HG02970 (cell line): ENCODE measurements around the gene ATAD3A.
"Not testable (repeated sequence)": the region's sequence is repeated elsewhere in the genome, so short reads cannot be mapped to it uniquely, and the experiment has no call there.

Experiments used
- ATAC-seq: cut with Tn5 transposase; IDR thresholded peaks from one replicate; pipeline ENCODE4 v1.9.1; 2021; ENCODE audit warnings: mild to moderate bottlenecking, moderate library complexity, moderate number of reproducible peaks; ENCODE audit not compliant: unreplicated experiment, low FRiP score

The ATAD3A gene

DNA sequence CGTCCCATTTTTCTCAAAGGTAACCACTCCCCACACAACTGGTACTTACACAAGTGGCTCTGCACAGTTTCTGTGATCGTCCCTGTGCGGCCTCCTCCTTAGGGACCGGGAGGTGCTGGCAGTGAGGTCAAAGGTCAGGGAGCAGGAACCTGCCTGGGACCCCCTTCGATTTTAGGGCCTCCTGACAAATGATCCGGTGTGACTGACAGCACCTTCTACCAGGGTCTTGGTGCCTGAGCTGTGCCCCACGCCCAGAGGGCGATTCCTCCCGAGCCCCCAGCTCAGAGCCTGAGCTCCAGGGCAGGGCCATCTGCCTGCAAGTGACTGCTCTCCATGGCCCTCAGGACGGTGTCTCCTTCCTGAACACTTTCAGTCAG is 40.3 kb downstream of the ATAD3A start:
- ATAC-seq, result no peak

DNA sequence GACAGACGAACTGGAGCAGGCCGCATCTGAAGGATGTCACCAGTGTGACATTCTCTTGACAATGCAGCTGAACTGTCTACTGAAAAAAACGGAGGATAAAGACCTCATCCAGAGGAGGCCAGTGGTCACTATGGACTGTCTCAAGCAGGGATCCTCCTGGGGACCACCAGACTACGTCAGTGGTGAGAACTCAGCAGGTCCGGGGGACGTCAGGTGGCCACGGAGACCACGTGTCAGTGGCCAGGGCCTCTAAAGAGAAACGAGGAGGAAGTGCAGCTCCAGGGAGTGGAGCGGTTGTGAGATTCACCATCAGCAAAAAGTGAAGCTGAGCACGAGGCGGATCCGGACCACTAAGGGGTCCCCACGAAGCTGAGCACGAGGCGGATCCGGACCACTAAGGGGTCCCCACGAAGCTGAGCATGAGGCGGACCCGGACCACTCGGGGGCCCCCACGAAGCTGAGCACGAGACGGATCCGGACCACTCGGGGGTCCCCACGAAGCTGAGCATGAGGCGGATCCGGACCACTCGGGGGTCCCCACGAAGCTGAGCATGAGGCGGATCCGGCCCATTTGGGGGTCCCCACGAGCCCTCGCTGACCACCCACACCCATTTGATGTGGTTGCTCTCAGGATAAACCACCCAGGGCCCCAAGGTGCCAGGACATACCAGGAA is 42.0 kb downstream of the ATAD3A start:
- no peak for ATAC-seq

DNA sequence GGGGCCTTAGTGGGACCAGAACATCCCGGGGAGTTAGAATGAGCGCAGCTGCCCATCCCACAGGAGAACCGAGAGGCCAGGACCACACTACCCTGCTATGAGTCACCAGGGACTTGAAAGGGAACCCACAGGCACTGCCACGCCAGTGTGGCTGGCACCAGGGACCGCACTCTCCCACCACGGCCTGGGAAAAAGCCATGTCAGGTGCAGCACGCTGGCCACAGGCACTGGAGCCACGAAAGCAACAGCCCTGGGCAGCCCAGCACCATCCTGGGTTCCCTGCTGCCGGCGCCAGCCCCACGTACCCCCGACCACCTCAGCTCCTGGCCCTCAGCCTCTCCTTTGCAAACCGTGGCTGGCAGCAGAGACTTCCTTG is 42.6 kb downstream of the ATAD3A start:
- ATAC-seq, result no peak

DNA sequence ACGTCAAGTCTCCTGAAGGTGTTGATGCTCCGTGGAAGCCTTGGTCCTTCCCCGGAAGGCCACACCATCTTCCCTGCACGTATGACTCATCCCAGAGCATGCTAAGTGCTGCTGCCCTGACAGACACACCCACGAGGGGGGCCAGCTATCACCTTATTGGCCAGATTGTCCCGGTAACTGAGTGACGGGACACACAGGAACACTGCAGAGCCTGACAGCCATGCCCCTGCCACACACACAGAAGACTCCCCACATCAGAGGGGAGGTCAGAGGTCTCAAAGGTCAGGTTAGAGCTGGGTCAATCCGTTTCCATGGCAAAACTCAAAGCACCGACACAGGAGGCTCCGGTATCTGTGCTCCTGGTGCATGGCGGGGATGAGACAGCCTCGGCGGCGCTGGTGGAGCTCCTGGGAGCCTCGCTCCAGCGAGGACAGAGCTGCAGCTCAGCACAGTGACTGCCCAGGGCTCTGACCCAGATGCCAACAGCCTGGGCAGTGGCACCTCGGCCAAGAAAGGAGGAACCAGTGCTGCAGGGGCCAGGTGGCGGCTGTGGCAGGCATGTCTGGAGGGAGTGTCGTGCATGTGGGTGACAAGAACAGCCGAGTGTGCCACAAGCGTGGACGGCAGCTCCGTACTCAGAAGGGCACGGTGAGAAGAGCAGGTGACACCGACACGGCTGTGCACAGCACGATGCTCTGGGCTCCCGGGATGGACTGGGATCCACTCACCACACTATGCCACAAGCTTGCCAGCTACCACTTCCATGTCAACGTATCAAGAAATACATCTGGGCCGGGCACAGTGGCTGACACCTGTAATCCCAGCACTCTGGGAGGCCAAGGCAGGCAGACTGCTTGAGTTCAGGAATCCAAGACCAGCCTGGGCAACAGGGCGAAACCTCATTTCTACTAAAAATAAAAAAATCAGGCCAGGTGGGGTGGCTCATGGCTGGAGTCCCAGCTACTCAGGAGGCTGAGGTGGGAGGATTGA is 43.3 kb downstream of the ATAD3A start:
- no peak for ATAC-seq

DNA sequence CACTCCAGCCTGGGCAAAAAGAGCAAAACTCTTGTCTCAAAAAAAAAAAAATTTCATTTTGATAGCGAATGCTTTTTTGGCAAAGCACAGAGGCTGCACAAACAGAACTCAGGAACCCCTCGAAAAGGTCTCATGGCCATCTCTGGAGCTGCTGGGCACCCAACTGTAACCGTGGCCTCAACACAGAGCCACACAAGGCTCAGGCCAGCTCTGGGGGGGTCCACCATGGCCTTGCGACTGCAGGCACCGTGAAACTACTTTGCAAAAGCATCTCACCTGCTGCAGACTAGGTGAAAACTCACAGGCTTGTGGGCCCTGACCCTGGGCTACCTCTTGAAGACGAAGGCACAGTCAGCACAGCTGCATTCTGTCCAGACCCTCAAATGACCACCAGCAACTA is 44.5 kb downstream of the ATAD3A start:
- ATAC-seq, result no peak

DNA sequence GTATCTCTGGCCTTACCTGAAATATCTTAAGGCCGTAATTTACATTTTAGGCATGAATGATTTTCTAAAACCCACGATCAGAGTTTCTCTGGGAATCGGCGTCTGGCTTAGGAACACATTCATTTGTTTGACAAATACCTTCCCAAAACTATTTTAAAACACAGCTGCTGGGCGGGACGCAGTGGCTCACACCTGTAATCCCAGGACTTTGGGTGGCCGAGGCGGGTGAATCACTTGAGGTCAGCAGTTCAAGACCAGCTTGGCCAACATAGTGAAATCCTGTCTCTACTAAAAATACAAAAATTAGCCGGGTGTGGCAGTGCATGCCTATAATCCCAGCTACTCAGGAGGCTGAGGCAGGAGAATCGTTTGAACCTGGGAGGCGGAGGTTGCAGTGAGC is 45.0 kb downstream of the ATAD3A start:
- ATAC-seq, result not testable (repeated sequence)

DNA sequence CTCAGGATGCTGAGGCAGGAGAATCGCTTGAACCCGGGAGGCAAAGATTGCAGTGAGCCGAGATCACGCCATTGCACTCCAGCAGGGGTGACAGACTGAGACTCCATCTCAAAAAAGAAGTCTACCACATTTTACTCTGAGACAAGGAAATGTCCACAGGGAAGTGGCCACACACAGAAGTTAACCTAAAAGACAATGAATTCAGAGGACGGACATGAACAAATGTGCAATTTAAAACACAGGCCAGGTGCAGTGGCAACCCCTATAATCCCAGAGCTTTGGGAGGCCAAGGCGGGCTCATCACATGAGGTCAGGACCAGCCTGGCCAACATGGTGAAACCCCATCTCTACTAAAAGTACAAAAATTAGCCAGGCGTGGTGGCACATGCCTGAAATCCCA is 45.7 kb downstream of the ATAD3A start:
- not testable (repeated sequence) for ATAC-seq

DNA sequence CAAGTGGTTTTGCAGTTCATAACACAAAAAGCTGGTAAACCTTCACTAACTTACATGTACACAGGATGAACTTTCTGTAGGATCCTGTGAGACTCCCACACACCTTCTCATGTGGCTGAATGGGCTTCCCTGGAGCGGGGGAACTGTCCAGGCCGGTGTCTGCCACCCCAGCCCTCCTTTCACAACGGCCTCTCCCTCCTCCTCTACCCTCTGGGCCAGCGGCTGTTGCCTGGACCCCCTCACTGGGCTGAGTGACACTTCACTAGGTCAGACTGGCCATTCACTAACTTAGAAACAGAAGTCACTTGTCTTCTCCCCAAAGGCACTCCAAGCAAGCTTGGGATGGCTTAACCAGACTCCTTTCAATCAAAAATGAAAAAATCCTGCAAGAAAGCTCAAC is 46.6 kb downstream of the ATAD3A start:
- ATAC-seq, result no peak

DNA sequence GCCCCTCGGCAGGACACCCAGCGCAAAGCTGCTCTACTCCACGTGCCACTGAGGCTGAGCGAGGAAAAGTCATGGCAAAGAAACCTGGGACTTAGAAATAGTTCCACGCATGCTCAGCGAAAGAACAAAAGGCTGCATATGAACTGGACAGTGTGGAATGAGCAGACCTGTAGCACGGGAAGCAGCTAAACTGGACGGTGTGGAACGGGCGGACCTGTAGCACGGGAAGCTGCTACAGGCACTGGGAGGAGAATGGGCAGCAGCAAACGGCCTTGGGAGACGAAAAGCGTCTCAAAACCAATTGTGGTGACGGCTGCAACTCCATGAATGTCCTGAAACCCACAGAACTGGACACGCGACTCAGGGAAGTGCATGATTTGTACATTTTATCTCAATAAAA is 47.1 kb downstream of the ATAD3A start:
- no peak for ATAC-seq

DNA sequence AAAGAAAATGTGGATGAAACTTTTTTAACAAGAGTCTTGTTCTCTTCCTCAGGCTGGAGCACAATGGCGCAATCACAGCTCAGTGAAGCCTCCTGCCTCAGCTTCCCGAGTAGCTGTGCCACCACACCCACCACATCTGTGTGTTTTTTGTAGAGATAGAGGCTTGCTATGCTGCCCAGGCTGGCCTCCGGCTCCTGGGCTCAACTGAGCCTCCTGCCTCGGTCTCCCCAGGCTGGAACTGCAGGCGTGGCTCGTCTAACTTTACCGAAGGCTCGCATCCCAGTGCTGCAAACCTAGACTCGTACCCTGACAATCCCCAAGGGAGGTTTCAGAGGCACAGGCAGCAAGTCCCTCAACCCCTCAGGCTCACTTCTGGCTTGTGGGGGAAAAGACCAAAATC is 48.2 kb downstream of the ATAD3A start:
- ATAC-seq, result no peak

DNA sequence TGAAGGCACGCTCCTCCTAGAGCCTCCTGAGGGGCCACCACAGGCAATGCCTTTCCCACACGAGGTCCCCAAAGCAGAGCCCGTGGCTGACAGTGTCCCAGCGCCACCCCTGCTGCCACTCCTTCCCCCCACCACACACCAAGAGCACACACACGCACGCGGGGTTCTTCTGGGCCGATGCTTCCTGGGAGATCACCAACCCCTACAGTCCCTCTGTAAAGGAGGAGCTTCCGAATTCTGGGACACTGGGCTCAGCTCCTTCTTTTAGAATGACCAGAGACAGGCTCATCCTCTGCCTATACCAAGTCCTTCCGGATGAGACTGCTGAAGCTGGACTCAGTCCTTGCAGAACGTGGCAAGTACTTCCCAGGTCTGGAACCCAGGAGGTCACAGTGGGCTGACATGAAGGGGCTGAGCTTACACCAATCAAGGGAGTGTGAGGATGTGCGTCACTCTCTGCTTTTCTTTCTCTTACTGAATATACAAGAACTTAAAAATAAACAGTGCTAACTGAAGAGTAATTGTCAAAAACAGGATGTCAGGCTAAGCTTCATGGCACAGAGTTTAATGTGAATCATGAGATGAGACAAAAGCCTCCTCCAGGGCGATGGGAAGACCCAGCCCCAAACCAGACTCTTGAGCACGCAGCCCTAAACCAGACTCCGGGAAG is 50.0 kb downstream of the ATAD3A start:
- no peak for ATAC-seq

DNA sequence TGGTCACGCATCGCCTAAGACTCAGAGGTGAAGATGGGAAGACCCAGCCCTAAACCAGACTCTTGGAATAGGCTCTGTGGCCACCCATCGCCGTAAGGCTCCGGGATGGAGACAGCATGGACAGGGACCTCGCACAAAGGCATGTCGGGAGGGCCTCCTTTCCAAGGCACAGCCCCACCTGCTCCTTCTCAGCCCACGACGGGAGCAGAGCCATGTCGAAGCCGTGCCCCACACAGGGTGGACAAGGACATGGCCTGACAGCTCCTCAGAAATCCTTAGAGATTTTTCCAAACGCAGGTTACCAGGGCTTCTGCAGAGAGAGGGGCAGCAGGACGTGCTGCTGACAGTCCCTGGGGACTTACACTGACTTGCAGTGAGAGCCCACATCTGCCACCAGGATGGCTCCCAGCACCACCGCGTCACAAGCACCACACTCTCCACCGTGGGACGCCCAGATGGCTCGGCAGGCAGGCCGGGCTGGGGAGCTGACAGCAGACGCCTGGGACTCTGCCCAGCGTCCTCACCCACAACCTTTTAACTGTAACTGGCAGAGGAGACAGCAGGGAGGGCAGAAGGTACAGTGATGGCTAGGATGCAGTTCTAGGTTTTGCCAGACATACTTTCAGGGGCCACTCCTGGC is 50.7 kb downstream of the ATAD3A start:
- no peak for ATAC-seq

DNA sequence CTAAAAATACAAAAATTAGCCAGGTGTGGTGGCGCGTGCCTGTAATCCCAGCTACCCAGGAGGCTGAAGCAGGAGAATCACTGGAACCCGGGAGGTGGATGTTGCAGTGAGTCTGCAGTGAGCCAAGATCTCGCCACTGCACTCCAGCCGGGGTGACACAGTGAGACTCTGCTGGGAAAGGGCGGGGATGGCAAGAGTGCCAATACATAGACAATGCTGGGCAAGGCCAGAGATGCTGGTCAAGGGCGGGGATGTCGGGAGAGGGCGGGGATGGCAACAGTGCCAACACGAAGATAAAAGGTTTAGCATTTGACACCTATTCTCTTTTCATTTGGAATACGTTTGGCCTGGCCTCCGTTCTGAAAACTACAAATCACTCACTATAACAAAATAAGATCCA is 51.7 kb downstream of the ATAD3A start:
- no peak for ATAC-seq

DNA sequence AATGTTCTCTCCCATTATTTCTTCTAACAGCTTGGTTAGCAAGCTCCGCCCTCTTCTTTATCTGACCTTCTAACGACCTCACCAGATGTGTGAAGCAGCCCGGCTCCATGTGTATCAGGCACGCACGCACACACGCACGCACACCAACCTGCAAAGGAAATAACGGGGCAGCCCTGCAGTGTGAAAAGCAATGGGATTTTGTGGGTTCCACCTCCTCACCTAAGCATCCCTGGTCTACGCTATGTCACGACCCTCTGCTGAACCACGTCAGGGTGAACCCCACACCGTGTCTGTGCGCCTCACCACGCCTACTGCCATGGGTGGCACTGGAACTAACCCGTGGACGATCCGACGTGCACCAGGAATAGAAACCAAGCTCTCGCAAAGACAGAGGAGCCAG is 52.3 kb downstream of the ATAD3A start:
- no peak for ATAC-seq

DNA sequence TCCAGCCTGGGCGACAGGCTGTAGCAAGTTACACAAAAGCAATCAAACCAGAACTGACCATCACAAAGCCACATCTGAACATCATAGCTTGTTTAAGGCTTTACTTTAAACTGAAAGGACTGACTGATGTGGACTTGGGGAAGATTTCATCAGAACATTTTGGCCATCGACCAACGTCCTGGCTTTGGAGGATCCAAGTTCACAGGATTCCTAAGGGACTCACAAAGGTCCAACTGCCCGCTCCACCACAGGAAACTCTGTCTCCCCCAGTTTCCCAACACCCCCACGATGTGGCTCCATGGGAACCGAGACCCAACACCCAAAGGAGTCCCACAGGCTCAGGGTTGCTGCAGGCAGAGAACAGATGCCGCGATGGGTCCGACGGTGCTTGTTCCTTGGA is 53.4 kb downstream of the ATAD3A start:
- no peak for ATAC-seq

DNA sequence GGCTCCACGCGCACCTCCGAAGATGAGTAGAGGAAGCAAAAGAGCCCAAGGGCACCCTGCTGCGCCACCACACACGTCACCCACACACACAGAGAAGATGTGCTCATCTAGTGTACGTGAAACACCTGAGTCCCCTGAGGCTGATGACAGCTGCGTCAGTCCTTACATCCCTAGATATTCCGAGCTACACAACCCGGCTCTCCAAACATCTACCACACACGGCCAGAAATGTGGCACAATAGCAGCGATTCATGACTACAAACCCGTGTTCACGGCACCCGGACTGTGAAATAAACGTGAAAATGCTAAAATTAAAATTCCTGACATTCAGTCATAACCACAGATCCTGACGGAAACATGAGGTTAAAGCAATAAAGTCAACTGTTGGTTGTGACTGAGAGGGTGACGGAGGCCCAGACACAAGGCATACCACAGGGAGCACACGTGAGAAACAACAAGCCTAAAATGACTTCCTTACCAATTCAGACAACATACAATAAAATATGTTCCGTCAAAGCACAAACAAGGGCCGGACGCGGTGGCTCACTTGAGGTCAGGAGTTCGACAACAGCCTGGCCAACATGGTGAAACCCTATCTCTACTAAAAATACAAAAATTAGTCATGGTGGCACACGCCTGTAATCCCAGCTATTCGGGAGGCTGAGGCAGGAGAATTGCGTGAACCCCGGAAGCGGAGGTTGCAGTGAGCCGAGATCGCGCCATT is 55.4 kb downstream of the ATAD3A start:
- no peak for ATAC-seq

DNA sequence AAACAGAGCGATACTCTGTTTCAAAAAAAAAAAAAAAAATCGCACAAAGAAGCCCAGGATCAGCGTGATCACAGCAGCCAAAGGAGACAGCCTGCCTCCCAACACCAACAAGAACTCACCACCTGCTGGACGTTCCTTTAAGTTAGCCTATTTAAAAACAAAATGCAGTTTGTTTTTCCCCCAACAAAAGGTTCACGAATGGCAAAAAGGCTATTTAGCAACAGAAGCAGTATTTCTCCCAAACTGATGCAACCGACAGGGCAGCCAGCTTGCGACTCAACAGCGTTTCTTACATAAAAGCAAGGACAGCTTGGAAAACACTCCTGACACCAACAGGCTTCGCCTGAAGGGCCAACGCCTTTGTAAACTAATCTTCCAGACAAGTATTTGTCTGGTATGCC is 55.9 kb downstream of the ATAD3A start:
- no peak for ATAC-seq

DNA sequence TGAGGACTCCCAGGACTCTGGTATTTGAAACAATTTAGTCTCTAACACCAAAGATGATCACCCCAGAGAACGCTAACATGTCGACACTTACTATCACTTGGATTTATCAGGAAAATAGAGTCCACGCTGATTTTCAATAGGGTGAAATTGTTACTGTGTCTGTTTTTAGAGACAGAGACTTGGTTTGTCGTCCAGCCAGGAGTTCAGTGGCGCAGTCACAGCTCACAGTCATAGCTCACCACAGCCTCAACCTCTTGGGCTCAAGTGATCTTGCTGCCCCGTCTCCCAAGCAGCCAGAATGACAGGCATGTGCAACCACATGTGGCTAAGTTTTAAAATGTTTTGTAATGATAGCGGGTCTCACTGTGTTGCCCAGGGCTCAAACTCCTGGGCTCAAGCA is 57.4 kb downstream of the ATAD3A start:
- ATAC-seq, result no peak

DNA sequence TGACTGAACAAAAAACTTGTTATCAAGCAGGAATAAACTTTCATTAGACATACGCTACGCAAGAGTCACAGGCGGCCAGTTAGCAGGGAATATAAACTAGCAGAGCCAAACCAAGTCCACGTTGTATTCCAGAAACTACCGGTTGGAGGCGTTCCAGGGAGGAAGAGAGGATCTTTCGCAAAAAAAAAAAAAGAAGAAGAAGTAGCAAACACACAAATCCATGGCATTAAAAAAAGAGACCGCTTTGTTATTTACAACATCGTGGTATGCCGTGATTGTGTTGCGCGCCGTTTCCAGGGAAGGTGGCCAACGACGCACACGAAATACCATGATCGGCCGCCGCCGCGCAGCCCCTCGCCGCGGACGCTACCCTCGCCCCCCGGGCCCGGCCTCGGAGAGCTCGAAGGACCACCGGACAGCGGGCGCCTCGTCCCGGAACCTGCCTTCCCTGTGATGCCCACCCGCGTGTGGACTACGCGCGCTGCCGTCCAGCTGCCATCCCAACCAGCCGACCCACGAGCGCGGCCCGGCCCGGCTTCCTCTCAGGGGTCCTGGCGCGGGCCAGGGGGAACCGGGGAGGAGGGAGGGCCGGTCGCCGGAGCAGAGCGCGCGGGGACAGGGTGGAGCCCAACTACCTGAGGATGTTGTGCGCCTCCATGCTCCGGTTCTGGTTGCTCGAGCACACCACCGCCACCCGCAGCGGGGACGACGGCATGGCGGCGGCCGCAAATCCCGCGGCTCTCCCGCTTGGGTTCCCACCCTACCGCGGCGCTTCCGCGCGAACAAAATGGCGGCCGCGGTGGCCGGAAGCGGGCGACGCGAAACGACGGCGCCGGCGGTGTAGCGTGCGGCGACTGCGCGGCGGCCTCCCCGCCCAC is 62.1 kb downstream of the ATAD3A start:
- peak; percentile 68 for ATAC-seq
